ENCODE data around the gene RASIP1.

DNA sequence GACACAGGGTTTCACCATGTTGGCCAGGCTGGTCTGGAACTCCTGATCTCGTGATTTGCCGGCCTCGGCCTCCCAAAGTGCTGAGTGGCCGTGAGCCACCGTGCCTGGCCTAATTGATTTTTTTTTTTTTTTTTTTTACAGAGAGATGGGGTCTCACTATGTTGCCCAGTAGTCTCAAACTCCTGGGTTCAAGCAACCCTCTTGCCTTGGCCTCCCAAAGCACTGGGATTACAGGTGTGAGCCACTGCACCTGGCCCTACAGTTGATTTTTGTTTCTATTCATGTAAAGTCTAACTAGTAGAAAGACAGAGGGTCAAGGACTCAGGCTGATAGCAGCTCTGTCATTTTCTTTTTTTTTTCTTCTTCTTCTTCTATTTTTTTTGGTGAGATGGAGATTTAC, 36.7 kb upstream of the RASIP1 start:
- no peak for TF ChIP-seq POLR2A (IDR thresholded peaks at IDR 0.05; ENCODE audit: low read length)
- no peak for TF ChIP-seq GATA1 (IDR thresholded peaks at IDR 0.05; ENCODE audit: low read depth, low read length)

All from erythroblast (primary cell).